GM19395 (cell line): Measurements from ENCODE around the gene TSPAN9.

ENCODE experiments used
- ATAC-seq: cut with Tn5 transposase; IDR thresholded peaks from one replicate; pipeline ENCODE4 v1.9.1; 2021; ENCODE audit warnings: mild to moderate bottlenecking, moderate library complexity; ENCODE audit not compliant: unreplicated experiment

Gene TSPAN9

DNA sequence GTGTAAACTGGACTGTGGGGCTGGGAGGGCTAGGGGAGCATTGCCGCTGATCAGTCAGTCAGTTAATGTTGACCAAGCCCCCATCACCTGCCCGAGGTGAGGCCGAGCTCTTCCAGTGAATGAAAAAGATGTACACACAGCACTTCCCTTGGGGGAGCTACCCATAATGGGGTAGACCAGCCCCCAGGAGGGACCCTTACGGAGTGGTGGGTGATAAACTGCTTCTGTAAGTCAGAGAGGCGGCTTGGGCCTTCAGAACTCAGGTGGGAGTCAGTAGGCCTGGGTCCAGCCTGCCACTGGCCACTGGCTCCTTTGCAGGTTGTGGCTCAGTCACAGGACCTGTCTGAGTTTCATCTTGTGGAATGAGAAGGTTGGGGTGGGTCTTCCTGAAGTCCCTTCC, 43.5 kb downstream of the TSPAN9 start:
- ATAC-seq: no peak

GRCh38 chr12:3122841-3123678, 45.9 kb downstream of the TSPAN9 start:
- no peak for ATAC-seq

DNA sequence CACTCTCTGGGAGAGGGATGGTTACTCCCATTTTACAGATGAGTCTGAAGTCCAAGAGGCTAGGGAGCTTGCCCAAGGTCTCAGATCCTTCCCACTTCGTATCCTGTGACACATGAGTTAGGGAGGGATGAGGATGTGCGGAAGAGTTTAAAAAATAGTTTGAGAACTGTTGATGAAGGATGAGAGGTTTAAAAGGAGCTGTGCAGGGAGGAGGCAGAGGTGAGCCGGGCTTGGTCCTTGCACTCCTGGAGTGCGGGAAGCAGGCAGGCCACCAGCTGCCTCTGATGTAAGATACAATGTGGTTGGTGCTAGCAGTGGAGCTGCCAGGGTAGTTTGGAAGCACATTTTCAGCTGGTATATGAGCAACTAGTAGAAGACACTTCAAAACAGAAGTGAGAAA, 46.5 kb downstream of the TSPAN9 start:
- ATAC-seq: no peak

GRCh38 chr12:3124917-3125316, 47.7 kb downstream of the TSPAN9 start:
- no peak for ATAC-seq

DNA sequence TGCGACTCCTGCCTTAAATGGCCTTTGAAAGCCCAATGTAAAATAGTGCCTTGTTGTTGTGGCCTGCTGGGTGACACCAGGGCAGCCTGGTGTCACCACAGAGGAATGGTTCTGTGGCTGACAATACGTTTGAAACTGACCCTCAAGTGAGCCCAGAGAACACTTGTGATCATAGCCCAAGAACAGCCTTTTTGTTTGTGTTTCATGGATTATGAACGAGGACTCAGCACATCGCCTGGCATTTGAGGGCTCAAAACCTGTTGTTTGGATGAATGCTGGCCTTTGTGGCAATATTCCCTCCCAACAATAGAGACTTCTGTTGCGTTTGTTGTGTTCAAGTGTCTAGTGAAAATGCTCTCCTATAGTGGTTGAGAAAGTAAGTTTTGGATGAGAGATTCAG, 48.5 kb downstream of the TSPAN9 start:
- no peak for ATAC-seq

GRCh38 chr12:3127832-3128231, 50.7 kb downstream of the TSPAN9 start:
- no peak for ATAC-seq

DNA sequence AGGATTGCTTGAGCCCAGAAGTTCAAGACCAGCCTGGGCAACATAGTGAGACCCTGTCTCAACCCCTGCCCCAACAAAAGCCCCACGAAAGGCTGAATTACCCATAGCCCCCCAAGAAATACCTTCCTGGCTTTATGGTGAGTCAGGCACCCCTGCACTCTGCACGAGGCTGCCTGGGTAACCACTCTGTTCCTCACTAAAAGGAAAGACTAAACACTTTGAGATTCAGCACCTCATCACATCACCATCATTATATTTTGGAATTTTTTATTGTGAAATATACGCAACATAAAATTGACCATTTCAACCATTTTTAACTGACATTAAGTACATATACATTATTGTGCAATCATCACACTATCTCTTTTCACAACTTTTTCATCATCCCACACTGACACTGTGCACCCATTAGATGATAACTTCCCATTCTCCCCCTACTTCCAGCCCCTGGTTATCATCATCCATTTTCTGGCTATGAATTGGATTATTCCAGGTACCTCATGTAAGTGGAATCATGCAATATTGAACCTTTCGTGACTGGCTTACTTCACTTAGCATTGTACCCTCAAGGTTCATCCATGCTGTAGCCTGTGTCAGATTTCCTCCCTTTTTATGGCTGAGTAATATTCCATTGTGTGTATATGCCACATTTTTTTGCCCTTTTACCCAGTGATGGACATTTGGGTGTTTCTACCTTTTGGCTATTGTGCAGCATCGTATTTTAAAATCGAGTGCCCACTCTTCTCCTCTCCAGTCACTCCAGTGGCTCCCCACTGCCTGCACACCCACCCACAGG, 51.5 kb downstream of the TSPAN9 start:
- ATAC-seq: no peak

DNA sequence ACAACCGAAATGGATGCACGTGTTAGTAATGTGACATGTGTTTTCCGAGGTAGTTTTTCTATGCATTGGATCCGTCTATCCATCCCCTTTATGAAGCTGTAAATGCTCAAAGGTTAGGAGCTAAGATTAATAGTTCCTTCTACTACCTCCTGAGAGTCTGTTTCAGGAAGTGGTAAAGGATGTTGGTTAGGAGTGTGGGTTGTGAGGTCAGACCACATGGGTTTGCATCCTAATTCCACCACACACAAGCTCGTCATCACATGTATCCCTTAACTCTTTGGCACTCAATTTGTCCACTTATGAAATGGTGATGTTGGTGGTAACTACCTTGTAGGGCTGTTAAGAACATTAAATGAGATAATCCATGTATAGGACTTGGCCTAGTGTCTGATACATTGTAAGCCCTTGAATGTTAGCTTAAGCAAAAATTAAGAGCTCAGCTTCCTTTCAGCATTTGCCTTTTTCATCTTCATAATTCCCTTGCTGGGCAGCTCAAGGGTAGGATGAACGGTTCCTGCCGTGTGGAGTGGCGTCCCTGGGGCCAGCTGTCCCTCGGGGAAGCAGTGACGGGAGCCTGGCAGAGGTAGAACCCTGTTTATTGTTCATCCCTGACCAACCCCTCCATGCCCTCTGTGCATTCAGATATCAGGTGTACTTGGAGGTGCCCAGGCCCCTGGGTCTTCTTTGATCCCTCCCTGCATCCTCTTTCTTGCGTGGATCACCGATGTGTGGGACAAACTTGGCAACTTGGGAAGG, 52.3 kb downstream of the TSPAN9 start:
- ATAC-seq: no peak

- ATAC-seq: no peak
Measured at GRCh38 chr12:3130057-3130830, 53.1 kb downstream of the TSPAN9 start.

DNA sequence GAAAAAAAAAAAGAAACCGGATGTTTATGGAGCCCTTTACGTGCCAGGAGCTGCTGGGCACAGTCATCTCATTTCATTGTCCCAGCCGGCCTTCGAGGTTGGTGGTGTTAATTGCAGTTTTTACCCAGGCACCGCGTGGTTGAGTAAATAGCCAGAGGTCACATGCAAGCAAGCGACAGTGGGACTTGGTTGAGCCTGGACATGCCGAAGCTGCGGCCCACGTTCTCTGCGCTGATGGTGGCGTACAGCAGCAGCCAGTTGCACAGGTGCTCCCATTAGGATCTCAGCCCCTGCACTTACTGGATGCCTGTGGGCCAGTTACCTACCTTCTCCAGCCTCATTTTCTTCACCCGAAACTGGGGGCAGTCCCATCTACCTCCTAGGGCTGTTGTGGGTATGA, 54.0 kb downstream of the TSPAN9 start:
- ATAC-seq: no peak

DNA sequence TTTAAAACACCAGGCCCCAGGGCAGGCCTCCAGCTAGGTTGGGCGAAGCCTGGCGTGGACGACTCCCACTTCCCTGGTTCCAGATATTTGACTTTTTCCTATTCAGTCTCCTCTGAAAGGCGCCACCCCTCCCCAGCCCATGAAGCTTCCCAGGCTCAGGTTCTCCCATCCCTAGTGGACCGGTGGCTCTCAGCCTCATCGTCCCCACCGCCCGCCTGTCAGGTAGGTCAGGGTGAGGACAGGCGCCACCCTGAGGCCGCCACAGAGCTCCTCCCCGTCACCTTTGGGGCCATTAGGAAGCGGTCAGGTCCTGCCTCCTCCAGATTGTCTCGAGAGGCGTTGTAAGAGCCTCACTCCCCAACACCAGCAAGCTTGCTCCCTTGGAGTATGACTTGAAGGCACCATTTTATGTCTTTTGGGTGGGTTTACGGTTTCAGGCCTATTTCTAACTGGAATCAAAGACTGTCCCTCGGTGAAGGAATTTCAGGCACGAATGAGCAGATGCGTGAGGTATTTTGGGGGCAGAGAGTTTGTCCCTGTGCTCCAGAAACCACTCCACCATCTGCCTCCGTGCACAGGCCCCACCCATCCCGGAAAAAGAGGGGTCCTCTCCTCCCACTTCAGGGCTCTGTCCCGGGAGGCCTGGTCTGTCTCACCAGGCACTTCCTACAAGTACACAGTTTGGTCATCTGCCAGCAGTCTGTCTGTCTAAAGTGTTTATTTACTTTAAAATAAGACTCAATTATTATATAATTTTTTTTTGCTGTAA, 55.6 kb downstream of the TSPAN9 start:
- ATAC-seq: no peak

GRCh38 chr12:3133405-3133783, 56.2 kb downstream of the TSPAN9 start:
- no peak for ATAC-seq

- no peak for ATAC-seq
Measured at GRCh38 chr12:3134126-3134525, 56.9 kb downstream of the TSPAN9 start.

DNA sequence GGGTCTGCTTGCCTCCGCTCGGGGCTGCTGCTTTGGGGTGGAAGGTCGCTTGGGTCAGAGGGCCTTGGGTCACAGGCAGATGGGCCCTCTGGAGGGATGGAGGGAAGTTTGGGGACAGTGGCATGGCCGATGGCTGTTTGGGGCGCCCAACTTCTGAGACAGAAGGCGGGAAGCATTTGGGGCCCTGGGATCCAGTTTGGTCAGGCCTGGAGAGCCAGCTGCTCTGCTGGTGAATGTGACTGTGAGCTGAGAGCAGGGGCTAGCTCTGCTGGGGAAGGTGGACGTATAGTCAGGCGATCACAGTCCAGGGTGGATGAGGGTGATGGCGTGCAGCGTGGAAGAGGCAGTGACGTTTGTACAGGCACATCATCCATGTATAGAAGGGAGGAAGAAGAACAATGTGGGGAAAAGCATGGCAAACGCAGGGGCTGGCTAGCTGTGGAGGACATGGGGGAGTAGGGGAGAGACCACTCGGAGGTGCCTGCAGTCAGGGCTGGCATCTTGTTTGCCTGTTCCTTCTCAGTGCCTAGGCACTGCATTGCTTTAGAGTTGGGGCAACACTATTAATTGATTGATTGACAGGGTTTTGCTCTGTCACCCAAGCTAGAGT, 57.5 kb downstream of the TSPAN9 start:
- ATAC-seq: no peak

DNA sequence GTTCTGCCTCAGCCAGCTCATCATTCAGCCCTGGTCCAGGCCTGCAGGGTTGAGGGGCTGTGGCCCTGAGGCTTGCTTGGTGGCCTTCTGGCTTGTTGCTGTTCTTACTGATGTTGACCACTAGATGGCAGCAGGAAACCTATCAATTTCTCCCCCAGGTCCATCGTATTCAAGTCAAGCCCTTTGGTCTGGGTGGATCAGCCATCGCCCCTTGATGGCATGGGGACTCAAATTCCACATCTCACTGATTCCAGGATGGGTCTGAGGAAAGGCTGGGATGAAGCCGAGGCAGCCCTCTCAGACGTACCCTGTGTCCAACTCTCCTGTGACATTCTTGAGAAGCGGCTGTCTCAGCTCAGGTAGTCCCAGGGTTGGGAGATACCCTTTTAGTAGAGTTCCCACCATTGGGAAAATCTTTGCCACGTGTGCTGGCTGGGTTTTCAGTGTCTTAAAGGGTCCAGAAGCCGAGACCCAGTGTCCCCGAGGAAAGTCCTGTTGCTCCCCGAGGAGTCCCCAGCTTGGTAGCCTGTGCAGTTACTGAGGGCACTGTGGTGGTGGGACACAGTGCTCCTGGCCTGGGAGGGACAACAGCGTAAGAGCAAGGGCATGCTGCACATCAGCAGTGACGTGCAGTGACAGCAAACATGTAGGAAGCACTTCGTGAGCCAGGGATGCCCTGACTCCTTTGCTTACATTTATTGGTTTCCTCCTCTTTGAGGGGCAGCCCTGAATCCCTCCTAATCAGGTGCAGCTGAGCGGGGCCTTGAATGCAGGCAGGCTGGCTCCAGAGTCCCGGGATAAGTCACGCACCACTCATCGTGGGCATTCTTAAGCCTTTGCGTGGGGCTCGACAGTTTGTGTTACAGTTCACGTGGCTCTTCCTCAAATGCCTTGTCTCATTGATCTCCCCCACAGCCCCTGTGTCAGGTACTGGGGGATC, 58.6 kb downstream of the TSPAN9 start:
- ATAC-seq: no peak

DNA sequence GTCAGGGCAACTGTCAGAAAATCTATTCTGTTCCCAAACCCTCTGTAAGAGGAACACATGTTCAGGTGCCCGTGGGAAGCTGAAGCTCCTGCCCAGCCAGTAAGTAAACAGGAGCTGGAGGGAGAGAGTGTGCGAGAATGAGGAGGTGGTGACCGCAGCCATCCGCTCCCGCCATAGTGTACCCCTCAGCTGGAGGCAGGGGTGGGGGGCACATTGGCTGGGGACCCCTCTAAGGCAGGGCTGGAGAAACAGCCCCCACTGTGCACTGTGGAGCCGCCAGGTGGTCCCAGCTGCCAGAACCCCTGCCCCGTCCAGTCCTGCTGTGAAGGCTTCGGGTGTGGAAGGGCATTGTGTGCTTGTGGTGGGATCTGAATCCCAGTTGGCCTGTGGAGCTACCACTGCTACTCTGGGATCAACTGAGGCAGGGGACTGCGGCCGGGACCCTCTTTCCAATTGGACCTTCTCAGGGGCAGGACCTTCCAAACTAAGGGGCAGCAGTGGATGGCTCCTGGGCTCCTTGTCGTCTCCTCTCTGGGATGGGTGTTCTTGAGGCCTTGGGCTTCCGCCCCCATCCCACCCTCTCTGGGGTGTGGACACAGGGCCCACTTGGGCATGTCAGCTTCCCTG, 59.6 kb downstream of the TSPAN9 start:
- no peak for ATAC-seq

- ATAC-seq: no peak
Measured at GRCh38 chr12:3137268-3137781, 60.1 kb downstream of the TSPAN9 start.
